HFFc6 (cell line): ENCODE measurements around the gene LRRC19. TPM values are rescaled to one million over a fixed set of nuclear protein-coding genes. Genes with fewer than 3 reads are reported as not detected.

Experiments
- DNase-seq: peaks from one replicate; pipeline ENCODE4 v3.0.0-alpha.2; 2018
- H3K27ac Mint-ChIP-seq: 2 replicates; pipeline ENCODE4 v1.8.0; 2020; ENCODE audit warnings: mild to moderate bottlenecking, mixed read lengths
- H3K27me3 Mint-ChIP-seq: 2 replicates; pipeline ENCODE4 v1.8.0; 2021; ENCODE audit warnings: mild to moderate bottlenecking, moderate library complexity, mixed read lengths; ENCODE audit not compliant: insufficient read depth
- H3K36me3 Mint-ChIP-seq: 2 replicates; pipeline ENCODE4 v1.8.0; 2021; ENCODE audit warnings: low read depth, mixed read lengths
- H3K4me1 Mint-ChIP-seq: 2 replicates; pipeline ENCODE4 v1.8.0; 2020; ENCODE audit warnings: low read depth, mixed read lengths
- H3K4me3 Mint-ChIP-seq: 2 replicates; pipeline ENCODE4 v1.8.0; 2020; ENCODE audit warnings: mild to moderate bottlenecking, moderate library complexity, mixed read lengths
- H3K9me3 Mint-ChIP-seq: 2 replicates; pipeline ENCODE4 v1.8.0; 2020; ENCODE audit warnings: mild to moderate bottlenecking, mixed read lengths
- CTCF ChIP-seq: fragments of 200-600 bp; sonication (generic); IDR thresholded peaks from 2 replicates; pipeline ENCODE4 v1.5.0; 2021; ENCODE audit warnings: antibody characterized with exemption, mild to moderate bottlenecking
- total RNA-seq, 6 experiments: library from RNA; stranded (reverse); fragmentation: NEBNext Ultra II Directional; extraction: Animal tissue kit (Norgen Biotek cat#: 25700); gene quantifications; 2 replicates in 1 of 6; 3 replicates in 5 of 6; pipeline ENCODE4 v1.2.3, GENCODE V29; 2021

LRRC19 gene
- total RNA-seq, 6 experiments from 2014 or later: not detected

DNA sequence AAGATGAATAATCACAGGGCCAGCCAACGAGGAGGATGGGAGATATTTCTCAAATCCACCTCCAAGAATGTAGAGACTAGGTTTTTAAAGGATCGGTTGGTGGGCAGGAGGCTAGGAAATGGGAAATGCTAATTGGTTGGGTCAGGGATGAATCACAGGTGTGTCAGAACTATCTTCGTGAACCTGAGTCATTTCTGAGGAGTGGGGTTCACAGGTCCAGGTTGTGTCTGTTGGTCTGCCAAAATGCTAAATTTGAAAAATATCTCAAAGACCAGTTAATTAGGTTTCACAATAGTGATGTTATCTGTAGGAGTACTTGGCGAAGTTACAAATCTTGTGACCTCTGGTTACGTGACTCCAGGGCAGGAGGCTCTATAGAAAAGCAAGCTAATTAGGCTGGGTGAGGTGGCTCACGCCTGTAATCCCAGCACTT, 55.8 kb downstream of the LRRC19 start:
- Mint-ChIP-seq H3K36me3 (no peaks in the 10 kb centered on the region), H3K9me3 (peaks cover 6% of the 10 kb centered on the region; the same call in 1 of the 2 replicates), H3K27ac (peak overlapping the region; percentile 73), H3K4me3 (peak overlapping the region; percentile 54), H3K4me1 (peaks cover 49% of the 10 kb centered on the region), H3K27me3 (no peaks in the 10 kb centered on the region; the same call in 1 of the 2 replicates)
- peak; percentile 53 for DNase-seq
- no peak for TF ChIP-seq CTCF

- H3K27me3 Mint-ChIP-seq: no peaks in the 10 kb centered on the region; the same call in 1 of the 2 replicates
- H3K4me3 Mint-ChIP-seq: peak overlapping the region; percentile 87
- H3K4me1 Mint-ChIP-seq: peaks cover 53% of the 10 kb centered on the region
Measured at GRCh38 chr9:26947736-26948135, 57.7 kb downstream of the LRRC19 start.

DNA sequence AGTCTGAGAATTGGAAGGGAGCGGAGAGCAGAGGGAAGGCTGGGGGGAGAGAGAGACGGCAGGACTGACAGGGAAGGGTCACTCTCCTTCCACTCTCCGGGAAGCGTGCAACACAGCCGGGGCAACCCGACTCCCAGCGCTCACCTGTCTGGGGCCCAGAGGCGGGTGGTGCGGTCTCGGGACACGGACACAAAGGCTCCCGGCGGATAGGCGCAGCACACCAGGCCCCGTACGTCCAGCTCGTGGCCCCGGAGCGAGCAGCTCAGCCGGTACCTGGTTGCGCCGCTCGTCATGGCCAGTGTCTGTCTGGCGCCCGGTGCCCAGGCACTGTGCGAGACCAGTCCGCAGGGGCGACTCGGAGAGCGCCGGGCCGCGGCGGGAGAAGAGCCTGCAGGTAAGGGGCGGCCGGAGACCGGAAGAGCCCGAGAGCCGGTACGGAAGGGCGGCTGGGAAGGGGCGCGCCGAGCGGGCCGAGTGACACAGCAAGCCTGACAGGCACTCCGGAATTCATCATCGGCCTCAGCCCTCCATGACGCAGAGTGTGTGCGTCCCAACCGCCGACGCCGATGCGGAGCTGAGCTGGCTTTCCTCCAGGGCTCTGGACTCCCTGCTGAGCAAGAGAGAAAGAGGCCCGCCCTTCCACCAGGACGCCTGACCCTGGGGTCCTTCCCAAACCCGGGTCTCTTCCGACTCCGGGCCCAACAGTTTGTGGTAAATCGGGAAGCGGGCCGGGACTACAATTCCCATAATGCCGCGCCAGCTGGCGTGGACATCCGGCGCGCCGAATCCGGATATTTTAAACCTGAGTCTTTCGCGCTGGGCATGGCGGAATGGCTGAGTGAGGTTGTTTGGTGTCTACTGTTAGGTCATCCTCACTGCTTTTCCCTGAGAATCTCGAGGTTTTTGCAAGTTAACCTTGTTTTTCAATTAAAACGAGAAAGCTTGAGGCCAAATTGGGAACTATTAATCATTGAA, 58.4 kb downstream of the LRRC19 start, which contains the start of gene PLAA:
Gene PLAA, minus strand, starts transcription at position 490 of the 975 bp plus-strand sequence. Its CDS starts 197 bp downstream, at position 293.
- peak within 1 kb of the TSS; percentile 100 for H3K27ac Mint-ChIP-seq
- H3K27me3 Mint-ChIP-seq: no peaks in the 10 kb centered on the region; the same call in 1 of the 2 replicates
- H3K4me3 Mint-ChIP-seq: peak within 1 kb of the TSS; percentile 87
- H3K36me3 Mint-ChIP-seq: peaks cover 20% of the 10 kb centered on the region
- peaks cover 6% of the 10 kb centered on the region; the same call in 1 of the 2 replicates for H3K9me3 Mint-ChIP-seq
- H3K4me1 Mint-ChIP-seq: peaks cover 57% of the 10 kb centered on the region
- peak; percentile 91 for DNase-seq
- peak; percentile 42 for TF ChIP-seq CTCF

More at GRCh38 chr9:26947736-26948135, 57.7 kb downstream of the LRRC19 start:
- H3K9me3 Mint-ChIP-seq: peaks cover 6% of the 10 kb centered on the region; the same call in 1 of the 2 replicates
- DNase-seq: no peak
- H3K27ac Mint-ChIP-seq: peak overlapping the region; percentile 100
- peaks cover 16% of the 10 kb centered on the region for H3K36me3 Mint-ChIP-seq
- no peak for TF ChIP-seq CTCF

- no peak for DNase-seq
- peaks cover 6% of the 10 kb centered on the region; the same call in 1 of the 2 replicates for H3K9me3 Mint-ChIP-seq
- H3K36me3 Mint-ChIP-seq: peaks cover 29% of the 10 kb centered on the region
- no peak for TF ChIP-seq CTCF
- H3K4me1 Mint-ChIP-seq: peaks cover 71% of the 10 kb centered on the region
- H3K4me3 Mint-ChIP-seq: peak overlapping the region; percentile 87
- H3K27ac Mint-ChIP-seq: peak overlapping the region; percentile 100
- no peaks in the 10 kb centered on the region; the same call in 1 of the 2 replicates for H3K27me3 Mint-ChIP-seq
Measured at GRCh38 chr9:26945591-26945990, 59.9 kb downstream of the LRRC19 start.

Other genes starting within 250 kb of the LRRC19 start
- gene CAAP1, start 112.9 kb downstream of the LRRC19 start, total RNA-seq: 10 to 100 TPM; 12.1 to 15.3 (median 13.7) TPM
- gene PLAA, start 58.4 kb downstream of the LRRC19 start, total RNA-seq: 10 to 100 TPM; 33.4 to 37.9 (median 36.7) TPM
- gene IFT74, start 49.3 kb downstream of the LRRC19 start, total RNA-seq: 10 to 100 TPM; 12.1 to 15.7 (median 12.8) TPM
- gene TEK, start 103.6 kb upstream of the LRRC19 start, total RNA-seq: 1 to 10 TPM; 2.0 to 10.0 (median 8.5) TPM